Activated CD8-positive, alpha-beta memory T cell treated with anti-CD3 and anti-CD28 coated beads, Interleukin-2, amount 50 U/mL, for 24 hours (primary cell): ENCODE results near the gene NCAPD2.
"Not testable (repeated sequence)": the region's sequence is repeated elsewhere in the genome, so short reads cannot be mapped to it uniquely, and the experiment has no call there.

Experiments used
- DNase-seq: peaks from one replicate; pipeline ENCODE4 v3.0.0-alpha.2; 2020; ENCODE audit errors: extremely low read depth

Gene NCAPD2

DNA sequence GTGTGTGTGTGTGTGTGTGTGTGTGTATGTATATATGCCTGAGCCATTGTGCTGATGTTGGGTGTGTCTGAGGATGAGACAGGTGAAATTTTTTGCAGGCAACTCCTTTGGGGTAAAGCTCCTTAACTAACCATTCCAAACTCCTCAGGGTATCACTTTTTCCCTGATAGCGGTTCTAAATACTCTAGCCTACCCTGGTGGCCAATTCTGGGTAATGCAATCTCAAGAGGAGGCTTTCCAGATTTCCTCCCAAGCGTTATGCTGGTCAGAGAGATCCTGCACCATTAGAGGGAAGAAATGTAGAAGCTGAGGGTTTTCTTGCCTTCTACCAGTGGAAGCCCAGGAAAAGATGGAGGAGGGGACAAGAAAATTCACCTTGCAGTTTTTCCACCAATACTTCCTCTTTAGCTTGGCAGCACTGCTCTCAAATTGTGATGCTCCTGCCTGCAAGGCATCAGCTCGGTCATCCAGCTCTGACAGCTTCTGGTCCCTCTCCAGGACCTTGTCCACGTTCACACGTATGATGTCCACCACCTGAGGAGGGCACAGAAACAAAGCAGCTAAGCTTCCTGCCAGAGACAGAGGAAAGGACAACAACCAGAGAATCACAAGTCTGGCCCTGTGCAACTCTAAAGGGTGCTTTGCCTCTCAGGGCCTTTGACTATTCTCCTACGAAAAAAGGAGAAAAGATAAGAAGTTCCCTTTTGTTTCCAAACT is 28.3 kb upstream of the NCAPD2 start:
- no peak for DNase-seq

DNA sequence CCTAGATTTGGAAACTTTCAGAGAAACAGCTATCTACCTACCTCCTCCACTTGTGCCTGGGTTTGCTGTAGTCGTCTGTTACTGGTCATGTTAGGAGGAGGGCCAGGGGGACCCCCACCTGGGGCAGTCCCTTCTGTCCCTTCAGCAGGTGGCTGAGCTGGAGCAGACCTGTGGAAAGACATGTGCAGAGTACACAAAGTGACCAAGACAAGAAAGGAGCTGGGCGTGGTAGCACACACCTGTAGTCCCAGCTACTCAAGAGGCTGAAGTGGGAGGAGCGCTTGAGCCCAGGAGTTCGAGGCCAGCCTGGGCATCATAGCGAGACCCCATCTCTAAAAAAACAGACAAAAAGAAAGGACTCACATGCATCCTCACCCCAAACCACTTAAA is 27.7 kb upstream of the NCAPD2 start:
- no peak for DNase-seq

DNA sequence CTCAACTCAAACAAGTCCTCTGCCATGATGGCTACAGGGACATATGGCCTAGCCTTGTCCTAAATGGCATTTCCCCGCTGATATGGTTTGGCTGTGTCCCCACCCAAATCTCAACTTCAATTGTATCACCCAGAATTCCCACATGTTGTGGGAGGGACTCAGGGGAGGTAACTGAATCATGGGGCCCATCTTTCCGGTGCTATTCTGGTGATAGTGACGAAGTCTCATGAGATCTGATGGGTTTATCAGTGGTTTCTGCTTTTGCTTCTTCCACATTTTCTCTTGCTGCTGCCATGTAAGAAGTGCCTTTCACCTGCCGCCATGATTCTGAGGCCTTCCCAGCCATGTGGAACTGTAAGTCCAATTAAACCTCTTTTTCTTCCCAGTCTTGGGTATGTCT is 27.2 kb upstream of the NCAPD2 start:
- not testable (repeated sequence) for DNase-seq

DNA sequence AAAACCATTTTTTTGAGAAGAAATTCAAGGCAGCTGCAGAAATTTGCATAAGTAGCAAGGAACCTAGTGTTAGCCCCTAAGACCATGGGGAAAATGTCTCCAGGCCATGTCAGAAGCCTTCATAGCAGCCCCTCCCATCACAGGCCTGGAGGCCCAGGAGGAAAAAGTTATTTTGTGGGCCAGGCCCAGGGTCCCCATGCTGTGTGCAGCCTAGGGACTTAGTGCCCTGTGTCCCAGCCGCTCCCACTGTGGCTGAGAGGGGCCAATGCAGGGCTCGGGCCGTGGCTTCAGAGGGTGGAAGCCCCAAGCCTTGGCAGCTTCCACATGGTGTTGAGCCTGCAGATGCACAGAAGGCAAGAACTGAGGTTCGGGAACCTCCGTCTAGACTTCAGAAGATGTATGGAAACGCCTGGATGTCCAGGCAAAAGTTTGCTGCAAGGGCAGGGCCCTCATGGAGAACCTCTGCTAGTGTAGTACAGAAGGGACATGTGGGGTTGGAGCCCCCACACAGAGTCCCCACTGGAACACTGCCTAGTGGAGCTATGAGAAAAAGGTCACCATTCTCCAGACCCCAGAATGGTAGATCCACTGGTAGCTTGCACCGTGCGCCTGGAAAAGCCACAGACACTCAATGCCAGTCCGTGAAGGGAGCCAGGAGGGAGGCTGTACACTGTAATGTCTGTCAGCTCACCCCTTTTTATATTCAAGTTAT is 26.2 kb upstream of the NCAPD2 start:
- DNase-seq = not testable (repeated sequence)

DNA sequence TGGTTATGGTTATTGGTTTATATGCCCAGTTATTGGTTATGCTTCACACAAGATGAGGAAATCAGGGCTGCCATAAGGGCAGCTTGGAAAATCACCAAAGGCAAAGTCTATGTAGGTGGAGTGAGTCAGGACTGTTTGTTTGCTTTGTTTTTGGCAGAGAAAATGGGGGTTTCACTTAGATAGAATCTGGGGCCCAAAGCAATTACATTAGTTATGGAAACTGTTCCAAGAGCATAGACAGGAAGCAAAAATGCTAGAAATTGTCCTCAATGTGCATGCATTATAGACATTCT is 25.7 kb upstream of the NCAPD2 start:
- DNase-seq = no peak

DNA sequence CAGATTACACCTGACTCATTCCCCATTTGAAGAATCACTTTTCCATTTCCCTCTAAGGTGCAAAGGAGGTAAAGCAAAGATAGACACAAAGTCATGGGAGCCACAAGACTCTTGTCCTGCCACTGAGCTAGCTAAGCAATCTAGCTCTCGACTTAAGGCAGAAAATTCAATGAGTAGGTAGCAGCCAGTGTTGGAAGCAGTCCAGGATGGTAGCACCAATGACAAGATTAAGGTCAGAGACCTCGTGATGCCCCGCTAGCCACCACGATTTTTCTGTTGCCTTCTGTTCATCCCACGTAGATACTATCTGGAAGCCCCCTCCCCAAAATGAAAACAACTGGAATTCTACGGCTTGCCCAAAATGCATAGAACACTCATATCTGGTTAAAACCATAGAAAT is 24.8 kb upstream of the NCAPD2 start:
- DNase-seq = no peak

DNA sequence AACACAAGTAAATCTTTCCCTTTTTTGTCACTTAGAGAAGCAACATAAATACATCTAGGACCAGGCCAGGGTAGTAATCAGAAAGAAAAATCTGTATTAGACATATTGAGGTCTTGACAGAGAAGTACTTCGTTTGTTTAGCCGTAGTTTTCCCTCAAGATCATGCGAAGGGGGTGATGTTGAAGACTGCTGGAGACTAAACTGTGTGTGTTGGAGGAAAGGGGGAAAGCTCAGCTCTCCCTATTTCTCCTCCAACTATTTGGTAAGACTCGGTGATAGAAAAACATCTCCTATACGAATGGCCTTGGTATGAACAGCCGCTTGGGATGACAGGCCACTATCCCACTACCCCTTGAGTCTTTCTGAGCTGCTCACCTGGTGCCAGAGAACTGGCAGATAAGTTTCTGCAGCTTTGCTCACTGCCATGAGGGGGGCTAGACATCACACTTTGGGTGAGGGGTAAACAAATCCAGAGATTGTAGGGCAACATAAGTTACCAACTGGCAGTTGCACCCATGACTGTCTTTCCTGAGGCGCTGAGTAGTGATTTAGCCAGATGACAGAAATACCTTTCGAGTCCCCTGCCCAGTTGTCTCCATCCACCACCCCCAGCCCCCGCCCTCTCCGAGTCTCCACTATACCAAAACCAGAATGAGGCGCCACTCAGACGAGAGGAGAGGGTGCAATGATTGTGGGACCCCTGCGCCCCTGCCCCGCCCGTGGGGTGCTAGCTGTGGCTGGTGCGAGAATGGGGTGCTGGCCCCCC is 24.1 kb upstream of the NCAPD2 start:
- no peak for DNase-seq

DNA sequence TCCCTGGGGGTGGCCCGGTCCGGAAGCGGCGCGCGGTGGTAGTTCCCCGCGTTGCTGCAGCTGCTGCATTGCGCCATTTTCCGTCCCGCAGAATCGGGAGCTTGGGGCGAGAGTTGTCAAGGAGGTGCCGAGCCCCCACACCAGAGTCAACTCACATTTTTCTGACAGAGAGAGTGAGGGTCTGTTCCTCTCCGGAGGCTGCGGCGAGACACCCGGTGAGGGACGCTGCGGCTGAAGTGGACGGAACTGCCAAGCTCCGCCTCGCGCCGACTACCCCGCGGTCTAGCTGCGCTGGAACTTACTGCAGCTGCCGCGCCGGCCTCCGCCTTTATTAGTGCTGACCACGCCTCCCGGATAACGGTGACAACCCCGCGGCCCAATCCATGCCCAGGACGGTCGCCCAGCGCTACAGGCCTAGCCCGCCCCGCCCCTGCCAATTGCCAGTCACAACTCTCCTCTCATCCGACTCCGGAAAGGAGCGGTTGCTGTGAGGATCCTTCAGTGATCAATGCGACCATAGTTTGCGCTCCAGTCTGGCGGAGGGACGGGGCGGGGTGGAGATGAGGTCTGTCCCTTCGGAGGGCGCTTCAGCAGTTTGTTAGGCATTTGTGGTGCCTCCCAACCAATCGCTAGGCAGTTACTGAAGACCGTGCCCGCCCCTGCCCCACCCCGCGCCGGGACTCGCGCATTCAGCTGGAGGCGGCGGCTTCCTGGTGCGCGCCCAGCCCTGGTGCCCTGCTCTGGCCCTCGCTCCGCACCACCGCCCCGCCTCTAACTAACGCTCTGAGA is 23.3 kb upstream of the NCAPD2 start, which contains the start of gene VAMP1:
VAMP1 (minus strand) TSS at position 303 of the 789 bp plus-strand sequence; CDS start at position 157, 146 bp downstream.
- DNase-seq = peak; percentile 94

DNA sequence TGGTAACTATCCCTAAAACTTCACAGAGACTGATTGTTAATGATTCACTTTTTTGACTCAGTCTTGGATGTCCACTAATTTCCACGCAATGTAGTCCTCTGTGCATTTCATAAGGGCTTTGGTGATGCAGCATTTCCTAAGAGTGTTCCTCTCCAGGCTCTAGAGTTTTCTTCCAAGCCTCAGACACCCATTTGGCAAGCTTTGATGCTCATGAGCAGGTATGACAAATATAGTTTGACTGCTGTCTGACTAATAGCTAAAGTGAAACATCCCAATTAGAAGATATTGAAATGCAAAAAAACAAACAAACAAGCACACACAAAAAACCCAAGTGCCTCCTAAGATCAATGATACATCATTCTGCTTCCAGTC is 21.9 kb upstream of the NCAPD2 start:
- no peak for DNase-seq

DNA sequence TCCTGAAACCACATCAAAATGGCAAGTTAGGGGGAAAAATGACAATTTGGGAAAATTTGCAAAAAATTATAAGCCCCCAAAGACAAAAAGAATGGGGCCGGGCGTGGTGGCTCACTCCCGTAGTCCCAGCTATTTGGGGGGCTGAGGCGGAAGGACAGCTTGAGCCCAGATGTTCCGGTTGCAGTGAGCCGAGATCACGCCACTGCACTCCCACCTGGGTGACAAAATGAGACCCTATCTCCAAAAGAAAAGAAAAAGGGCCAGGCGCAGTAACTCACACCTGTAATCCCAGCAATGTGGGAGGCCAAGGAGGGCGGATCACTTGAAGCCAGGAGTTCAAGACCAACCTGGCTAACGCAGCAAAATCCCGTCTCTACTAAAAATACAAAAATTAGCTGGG is 21.4 kb upstream of the NCAPD2 start:
- no peak for DNase-seq

DNA sequence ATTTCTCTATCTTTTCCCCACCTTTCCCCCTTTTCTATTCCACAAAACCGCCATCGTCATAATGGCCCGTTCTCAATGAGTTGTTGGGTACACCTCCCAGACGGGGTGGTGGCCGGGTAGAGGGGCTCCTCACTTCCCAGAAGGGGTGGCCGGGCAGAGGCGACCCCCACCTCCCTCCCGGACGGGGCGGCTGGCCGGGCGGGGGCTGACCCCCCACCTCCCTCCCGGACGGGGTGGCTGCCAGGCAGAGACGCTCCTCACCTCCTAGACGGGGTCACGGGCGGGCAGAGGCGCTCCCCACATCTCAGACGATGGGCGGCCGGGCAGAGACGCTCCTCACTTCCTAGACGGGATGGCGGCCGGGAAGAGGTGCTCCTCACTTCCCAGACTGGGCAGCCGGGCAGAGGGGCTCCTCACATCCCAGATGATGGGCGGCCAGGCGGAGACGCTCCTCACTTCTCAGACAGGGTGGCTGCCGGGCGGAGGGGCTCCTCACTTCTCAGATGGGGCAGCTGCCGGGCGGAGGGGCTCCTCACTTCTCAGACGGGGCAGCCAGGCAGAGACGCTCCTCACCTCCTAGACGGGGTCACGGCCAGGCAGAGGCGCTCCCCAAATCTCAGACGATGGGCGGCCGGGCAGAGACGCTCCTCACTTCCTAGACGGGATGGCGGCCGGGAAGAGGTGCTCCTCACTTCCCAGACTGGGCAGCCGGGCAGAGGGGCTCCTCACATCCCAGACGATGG is 18.5 kb upstream of the NCAPD2 start:
- not testable (repeated sequence) for DNase-seq

DNA sequence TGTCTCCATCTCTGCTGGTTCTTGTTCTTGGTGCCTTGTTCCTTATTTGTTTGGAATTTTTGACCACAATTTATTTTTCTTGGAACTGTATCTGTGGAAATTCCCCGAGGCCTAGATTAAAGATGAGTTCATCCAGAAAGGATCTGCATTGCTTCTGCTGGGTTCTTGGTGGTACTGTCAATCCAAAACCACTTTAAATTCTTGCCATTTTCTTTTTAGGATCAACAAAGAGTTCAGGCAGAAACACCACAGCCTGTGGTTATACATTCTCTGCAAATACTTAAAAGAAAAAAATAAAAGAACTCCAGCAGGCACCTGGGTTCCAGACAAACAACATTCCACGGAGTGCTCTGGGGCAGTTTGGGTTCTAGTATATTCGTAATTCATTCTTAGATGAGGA is 17.4 kb upstream of the NCAPD2 start:
- DNase-seq = no peak

DNA sequence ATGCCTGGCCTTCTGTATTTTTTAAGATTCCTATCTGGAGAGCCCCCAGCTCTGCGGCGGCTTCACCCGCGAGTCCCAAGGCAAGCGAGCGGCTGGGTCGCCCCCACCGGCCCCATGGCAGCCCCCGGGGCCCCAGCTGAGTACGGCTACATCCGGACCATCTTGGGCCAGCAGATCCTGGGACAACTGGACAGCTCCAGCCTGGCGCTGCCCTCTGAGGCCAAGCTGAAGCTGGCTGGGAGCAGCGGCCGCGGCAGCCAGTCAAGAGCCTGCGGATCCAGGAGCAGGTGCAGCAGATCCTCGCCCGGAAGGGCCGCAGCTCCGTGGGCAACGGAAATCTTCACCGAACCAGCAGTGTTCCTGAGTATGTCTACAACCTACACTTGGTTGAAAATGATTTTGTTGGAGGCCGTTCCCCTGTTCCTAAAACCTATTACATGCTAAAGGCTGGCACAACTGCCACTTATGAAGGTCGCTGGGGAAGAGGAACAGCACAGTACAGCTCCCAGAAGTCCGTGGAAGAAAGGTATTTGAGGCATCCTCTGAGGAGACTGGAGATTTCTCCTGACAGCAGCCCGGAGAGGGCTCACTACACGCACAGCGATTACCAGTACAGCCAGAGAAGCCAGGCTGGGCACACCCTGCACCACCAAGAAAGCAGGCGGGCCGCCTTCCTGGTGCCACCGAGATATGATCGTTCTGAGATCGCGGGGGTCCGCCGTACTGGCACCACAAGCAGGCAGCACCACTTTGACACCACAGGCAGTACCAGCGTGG is 16.1 kb upstream of the NCAPD2 start:
- DNase-seq = not testable (repeated sequence)

DNA sequence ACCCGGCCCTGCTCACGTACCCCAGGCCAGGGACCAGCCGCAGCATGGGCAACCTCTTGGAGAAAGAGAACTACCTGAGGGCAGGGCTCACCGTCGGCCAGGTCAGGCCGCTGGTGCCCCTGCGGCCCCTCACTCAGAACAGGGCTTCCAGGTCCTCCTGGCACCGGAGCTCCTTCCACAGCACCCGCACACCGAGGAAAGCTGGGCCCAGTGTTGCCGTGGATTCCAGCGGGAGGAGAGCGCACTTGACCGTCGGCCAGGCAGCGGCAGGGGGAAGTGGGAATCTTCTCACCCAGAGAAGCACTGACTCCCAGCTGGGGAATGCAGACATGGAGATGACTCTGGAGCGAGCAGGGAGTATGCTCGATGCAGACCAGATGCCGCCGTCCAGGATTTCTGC is 15.5 kb upstream of the NCAPD2 start:
- DNase-seq = no peak

DNA sequence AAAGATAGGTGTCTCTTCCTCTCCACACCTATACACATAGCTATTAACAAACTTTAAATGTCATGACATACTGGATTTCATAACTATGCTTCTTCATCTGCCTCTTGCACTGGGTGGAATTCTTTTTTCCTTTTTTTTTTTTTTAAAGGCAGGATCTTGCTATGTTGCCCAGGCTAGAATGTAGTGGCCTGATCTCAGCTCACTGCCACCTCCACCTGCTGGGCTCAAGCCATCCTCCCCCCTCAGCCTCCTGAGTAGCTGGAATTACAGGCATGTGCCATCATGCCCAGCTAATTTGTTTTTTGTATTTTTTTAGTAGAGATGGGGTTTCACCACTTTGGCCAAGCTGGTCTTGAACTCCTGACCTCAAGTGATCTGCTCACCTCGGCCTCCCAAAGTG is 5.7 kb upstream of the NCAPD2 start:
- DNase-seq = no peak

DNA sequence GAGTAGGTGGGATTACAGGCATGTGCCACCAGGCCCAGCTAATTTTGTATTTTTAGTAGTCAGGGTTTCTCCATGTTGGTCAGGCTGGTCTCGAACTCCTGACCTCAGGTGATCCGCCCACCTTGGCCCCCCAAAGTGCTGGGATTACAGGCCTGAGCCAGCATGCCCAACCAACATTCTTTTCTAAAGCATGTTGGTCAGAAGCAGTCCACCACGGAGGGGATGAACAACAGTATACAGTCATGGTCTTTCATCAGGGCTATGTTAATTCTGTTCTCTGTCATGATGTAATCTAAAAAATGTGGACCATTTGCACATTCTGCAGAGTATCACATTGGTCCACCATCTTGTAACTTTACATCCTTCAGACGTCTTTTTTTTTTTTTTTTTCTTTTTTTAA is 4.5 kb upstream of the NCAPD2 start:
- DNase-seq = no peak

DNA sequence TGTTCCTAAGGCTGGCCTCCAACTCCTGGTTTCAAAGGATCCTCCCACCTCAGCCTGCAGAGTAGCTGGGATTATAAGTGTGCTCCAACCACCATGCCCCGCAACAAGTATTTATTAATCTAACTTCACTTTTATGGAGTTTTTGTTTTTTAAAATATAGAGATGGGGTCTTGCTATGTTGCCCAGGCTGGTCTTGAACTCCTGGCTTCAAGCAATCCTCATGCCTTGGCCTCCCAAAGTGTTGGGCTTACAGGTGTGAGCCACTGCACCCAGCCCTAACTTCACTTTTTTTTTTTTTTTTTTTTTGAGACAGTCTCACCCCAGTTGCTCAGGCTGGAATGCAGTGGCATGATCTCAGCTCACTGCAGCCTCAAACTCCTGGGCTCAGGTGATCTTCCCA is 3.2 kb upstream of the NCAPD2 start:
- DNase-seq = not testable (repeated sequence)

DNA sequence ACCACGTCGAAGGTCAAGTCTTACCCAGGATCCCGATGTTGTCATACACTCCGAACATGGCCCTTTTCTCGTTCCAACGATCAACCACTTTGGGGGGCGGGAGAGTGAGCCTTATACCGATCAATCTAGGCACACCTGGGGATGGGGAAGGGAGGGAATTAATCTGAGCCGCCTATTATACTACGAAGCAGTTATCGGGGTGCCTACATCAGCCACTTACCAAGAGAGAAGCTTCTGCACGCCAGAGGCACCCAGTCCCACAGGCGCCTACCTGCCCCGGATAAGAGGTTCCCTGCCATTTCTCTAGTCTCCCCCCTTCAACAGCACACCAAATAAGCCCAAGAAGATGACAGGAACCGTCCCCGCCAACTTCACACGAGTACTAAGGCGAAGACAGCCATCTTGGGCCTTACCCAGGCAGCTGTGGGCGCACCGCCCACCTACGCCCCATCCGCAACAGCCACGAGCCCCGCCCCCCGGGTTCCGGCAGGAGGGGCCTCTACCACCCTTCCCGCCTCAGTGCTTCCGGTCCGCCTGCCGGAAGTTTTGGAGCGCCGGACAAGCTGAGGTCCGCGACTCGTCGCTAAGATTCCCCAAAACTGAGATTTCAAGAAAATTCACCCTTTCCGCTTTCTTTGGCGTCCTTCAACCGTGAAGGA is 935 bp upstream of the NCAPD2 start, which contains the start of gene MRPL51:
MRPL51 (minus strand) TSS at position 425 of the 659 bp plus-strand sequence; CDS start at position 299, 126 bp downstream.
- DNase-seq = peak; percentile 94

DNA sequence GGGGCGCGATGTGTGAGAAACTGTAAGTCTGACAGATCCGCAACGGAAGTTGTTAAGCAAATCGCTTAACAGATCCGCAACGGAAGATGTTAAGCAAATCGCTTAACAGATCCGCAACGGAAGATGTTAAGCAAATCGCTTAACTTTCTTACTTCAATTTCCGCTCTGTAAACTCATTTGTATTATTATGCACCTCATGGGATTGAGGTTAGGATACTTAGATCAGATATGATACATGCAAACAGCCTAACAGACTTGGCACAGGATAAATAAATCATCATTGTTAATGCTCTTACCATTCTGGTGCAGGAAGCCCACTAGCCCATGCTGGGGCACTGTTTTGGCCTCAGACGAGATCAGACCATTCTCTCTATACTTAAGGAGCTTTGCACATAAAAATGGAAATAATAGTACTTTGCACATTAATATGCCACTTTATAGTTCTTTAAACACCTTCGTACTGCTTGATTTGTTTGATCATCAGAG is 399 bp downstream of the NCAPD2 start:
- DNase-seq = no peak

DNA sequence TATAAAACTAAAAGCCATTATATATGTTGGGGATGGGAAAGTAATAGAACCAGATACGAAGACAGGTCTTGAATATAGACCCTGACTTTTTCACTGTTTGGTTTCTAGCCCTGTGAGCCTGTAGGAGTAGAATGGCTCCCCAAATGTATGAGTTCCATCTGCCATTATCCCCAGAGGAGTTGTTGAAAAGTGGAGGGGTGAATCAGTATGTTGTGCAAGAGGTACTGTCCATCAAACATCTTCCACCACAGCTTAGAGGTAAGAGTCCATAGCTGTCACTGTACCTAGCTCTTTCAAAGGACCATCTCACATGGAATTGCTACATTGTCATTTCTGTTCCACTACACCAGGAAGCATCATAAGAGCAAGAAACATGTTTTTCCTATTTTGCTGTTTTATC is 1.1 kb downstream of the NCAPD2 start:
- no peak for DNase-seq
